SH-SY5Y (cell line): ENCODE results near the gene AKIRIN2.

Source experiments
- GATA2 ChIP-seq: IDR thresholded peaks from 2 replicates; pipeline ENCODE4 v1.6.1; 2011; ENCODE audit warnings: mild to moderate bottlenecking, low read depth, low read length
- GATA3 ChIP-seq: IDR thresholded peaks from 2 replicates; pipeline ENCODE4 v1.6.1; 2011; ENCODE audit warnings: low read depth, mild to moderate bottlenecking, low read length, moderate library complexity

DNA sequence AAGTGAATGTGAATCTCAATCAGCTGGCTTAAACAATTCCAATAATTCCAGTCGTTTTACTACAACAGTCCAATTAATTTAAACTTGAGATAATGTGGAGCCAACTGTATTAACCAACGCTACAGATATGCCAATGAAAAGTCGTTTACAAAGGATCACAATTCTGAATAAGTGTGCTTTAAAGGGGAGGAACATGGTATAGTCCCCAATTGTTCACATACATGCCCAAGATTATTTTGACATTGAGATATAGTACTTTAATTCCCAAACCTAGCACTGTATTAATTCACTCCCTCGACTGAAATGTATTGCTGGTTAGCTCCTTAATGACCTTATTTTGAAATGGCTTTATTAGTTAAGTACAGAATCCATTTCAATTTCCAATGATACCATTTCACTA is 2.5 kb downstream of the AKIRIN2 start:
- no peak for TF ChIP-seq GATA3
- TF ChIP-seq GATA2: no peak
